GM13976 (cell line): ENCODE measurements around the gene ZNF43.
"Not testable (repeated sequence)": the region's sequence is repeated elsewhere in the genome, so short reads cannot be mapped to it uniquely, and the experiment has no call there.

ENCODE experiments used
- DNase-seq: peaks from one replicate; pipeline ENCODE4 v3.0.0; 2012; ENCODE audit warnings: low spot score
- in situ Hi-C: fragments of 300-500 bp; cut with MboI; formaldehyde crosslinking; loops from one replicate; pipeline ENCODE4 v1.12.0; 2022; ENCODE audit warnings: low sequenced_read_pairs, mixed read lengths, inconsistent platforms; ENCODE audit not compliant: unreplicated experiment
- TF ChIP-seq, protein P1 (sequence below): IDR thresholded peaks from 2 replicates; pipeline ENCODE4 v1.5.1; 2012; ENCODE audit warnings: borderline replicate concordance, mild to moderate bottlenecking; ENCODE audit not compliant: insufficient read depth; ENCODE audit errors: extremely low read depth, missing control alignments, control extremely low read depth

Gene ZNF43

DNA sequence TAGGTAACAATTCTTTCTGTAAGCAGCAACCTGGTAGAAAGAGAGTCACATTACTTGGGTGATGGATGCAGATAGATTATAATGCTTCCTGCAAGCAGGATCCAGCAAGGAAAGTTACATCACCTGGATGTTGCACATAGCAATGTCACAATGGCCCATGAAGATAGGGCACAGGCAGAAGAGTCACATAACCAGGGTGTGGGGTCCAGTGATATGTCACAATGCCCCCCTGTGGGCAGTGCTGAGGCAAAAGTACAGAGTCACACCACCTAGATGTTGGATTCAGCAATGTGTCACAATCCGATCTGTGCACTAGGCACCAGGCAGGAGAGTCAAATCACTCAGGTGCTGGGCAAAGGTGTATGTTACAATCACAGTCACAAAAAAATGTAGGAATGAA is 4.0 kb upstream of the ZNF43 start:
- DNase-seq = no peak
- in situ Hi-C loops = no loop called here
- TF ChIP-seq, protein P1, sequence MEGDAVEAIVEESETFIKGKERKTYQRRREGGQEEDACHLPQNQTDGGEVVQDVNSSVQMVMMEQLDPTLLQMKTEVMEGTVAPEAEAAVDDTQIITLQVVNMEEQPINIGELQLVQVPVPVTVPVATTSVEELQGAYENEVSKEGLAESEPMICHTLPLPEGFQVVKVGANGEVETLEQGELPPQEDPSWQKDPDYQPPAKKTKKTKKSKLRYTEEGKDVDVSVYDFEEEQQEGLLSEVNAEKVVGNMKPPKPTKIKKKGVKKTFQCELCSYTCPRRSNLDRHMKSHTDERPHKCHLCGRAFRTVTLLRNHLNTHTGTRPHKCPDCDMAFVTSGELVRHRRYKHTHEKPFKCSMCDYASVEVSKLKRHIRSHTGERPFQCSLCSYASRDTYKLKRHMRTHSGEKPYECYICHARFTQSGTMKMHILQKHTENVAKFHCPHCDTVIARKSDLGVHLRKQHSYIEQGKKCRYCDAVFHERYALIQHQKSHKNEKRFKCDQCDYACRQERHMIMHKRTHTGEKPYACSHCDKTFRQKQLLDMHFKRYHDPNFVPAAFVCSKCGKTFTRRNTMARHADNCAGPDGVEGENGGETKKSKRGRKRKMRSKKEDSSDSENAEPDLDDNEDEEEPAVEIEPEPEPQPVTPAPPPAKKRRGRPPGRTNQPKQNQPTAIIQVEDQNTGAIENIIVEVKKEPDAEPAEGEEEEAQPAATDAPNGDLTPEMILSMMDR = no peak

DNA sequence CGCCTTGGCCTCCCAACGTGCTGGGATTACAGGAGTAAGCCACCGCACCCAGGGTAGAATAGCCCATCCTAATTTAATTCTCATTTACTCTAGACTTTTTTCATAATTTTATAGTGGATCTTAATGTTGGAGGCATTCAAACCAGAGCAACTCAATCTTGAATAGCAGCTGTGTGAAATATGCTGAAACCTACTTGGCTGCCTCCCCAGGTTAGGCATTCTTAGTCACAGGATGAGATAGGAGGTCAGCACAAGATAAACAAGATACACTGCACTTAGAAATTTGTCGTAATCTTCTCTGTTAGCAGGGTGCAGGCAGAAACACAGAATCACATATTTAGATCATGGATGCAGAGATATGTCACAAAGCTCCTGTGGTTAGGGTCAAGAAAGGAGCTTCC is 2.7 kb upstream of the ZNF43 start:
- DNase-seq = no peak
- in situ Hi-C loops = no loop called here
- TF ChIP-seq, protein P1 = no peak

DNA sequence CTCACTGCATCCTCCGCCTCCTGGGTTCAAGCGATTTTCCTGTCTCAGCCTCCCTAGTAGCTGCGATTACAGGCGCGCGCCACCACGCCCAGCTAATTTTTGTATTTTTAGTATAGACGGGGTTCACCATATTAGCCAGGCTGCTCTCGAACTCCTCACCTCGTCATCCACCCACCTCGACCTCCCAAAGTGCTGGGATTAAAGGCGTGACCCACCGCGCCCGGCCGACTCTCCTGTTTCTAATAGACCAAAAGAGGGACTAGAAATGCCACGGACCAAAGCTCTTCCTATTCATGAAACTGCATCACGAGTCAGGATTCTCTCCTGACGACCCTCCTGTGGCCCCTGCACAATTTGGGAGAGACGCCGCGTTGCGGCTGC is 563 bp downstream of the ZNF43 start:
- in situ Hi-C loops = no loop called here
- TF ChIP-seq, protein P1 = no peak
- no peak for DNase-seq

DNA sequence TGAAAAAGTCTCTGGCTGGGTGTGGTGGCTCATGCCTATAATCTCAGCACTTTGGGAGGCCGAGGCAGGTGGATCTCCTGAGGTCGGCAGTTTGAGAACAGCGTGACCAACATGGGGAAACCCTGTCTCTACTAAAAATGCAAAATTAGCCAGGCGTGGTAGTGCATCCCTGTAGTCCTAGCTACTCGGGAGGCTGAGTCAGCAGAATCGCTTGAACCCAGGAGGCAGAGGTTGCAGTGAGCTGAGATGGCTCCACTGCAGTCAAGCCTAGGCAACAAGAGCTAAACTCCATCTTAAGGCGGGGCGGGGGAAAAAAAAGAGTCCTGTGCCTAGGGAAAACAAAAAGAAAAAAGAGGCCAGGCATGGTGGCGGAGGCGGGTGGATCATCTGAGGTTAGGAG is 2.2 kb downstream of the ZNF43 start:
- TF ChIP-seq, protein P1 = no peak
- no peak for DNase-seq

DNA sequence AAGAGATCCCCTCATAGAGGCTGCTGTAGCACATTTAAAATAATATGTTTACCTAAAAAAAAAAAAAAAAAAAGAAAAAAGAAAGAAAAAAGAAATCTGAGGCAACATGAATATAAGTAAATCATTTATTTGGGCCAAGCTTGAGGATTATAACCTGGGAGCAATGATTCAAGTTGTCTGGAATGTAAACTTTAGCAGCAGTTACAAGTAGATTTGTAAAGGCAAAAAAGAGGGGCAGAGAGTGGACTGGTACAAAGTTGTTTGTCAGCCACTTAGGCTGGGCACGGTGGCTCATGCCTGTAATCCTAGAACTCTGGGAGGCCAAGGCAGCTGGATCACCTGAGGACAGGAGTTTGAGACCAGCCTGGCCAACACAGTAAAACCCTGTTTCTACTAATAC is 11.3 kb downstream of the ZNF43 start:
- in situ Hi-C loops = no loop called here
- DNase-seq = no peak
- TF ChIP-seq, protein P1 = no peak

More for the DNA sequence above, 2.2 kb downstream of the ZNF43 start:
- in situ Hi-C loops = no loop called here

DNA sequence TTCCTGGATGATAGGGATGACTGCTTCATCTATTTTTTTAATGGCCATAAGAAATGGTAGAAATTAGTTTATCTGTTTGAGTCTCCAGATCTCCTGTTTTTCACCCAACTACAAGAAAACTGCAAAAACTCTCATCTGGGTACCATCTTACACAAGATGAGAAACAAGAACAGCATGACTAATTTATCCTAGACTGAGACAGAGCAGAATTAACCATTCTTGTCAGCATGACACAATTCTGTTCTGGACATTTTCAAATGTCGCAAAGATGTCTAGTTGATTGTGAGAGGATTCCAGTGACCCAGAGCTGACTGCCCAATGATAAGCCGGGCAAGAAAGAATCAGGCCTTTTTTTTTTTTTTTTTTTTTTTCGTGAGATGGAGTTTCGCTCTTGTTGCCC is 12.8 kb downstream of the ZNF43 start:
- no peak for DNase-seq
- in situ Hi-C loops = no loop called here
- TF ChIP-seq, protein P1 = no peak

DNA sequence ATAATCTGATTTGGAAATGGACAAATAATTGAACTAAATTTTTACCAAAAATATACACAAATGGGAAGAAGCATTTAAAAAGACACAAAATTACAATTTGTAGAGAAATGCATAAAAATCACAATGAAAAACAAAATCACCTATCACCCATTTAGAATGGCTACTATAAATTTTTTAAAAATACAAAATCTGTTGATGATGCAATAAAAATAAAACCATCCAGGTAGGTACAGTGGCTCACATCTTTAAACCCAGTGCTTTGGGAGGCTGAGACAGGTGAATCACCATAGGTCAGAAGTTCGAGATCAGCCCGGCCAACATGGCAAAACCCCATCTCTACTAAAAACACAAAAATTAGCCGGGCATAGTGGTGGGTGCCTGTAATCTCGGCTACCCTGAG is 23.5 kb downstream of the ZNF43 start:
- DNase-seq = no peak
- in situ Hi-C loops = no loop called here

DNA sequence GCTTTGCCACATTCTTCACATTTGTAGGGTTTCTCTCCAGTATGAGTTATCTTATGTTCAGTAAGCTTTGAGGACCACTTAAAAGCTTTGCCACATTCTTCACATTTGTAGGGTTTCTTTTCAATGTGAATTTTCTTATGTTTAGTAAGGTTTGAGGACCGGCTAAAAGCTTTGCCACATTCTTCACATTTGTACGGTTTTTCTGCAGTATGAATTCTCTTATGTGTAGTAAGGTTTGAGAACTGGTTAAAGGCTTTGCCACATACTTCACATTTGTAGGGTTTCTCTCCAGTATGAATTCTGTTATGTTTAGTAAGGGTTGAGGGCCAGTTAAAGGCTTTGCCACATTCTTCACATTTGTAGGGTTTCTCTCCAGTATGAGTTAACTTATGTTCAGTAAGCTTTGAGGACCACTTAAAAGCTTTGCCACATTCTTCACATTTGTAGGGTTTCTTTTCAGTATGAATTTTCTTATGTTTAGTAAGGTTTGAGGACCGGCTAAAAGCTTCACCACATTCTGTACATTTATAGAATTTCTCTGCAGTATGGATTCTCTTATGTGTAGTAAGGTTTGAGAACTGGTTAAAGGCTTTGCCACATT is 27.5 kb downstream of the ZNF43 start:
- DNase-seq, in situ Hi-C loops: not testable (repeated sequence)

More for the DNA sequence above, 23.5 kb downstream of the ZNF43 start:
- TF ChIP-seq, protein P1 = no peak
